Upper lobe of right lung (tissue), 1 donor: Measurements from ENCODE around the gene SLC12A7. TPM values are rescaled to one million over a fixed set of nuclear protein-coding genes. Genes with fewer than 3 reads are reported as not detected.

ENCODE experiments used
- ATAC-seq: fragments of 200-7000 bp; cut with Tn5 transposase; one replicate; pipeline ENCODE4 v1.9.1; 2020; ENCODE audit warnings: mild to moderate bottlenecking, moderate library complexity
- DNase-seq: peaks from one replicate; pipeline ENCODE4 v3.0.0-alpha.2; 2020
- H3K27ac ChIP-seq: fragments of 200-600 bp; one replicate; pipeline ENCODE4 v1.8.0; 2022
- H3K27me3 ChIP-seq: fragments of 200-600 bp; one replicate; pipeline ENCODE4 v1.8.0; 2022; ENCODE audit warnings: mild to moderate bottlenecking
- H3K36me3 ChIP-seq: fragments of 200-600 bp; one replicate; pipeline ENCODE4 v1.8.0; 2022
- H3K4me1 ChIP-seq: fragments of 200-600 bp; one replicate; pipeline ENCODE4 v1.8.0; 2022
- H3K4me3 ChIP-seq: fragments of 200-600 bp; one replicate; pipeline ENCODE4 v1.8.0; 2022; ENCODE audit warnings: mild to moderate bottlenecking
- H3K9me3 ChIP-seq: fragments of 200-600 bp; one replicate; pipeline ENCODE4 v1.8.0; 2022
- intact Hi-C: fragments of 100-400 bp; cut with DNase I; formaldehyde crosslinking; loops from one replicate; pipeline ENCODE4 v1.11.0; 2022
- total RNA-seq: library from RNA; stranded (reverse); fragmentation: NEBNext Ultra II Directional; extraction: Animal tissue kit (Norgen Biotek cat#: 25700); gene quantifications from one replicate; pipeline ENCODE4 v1.2.1, GENCODE V29; 2021
- TF ChIP-seq, protein P1 (sequence below): fragments of 200-600 bp; IDR thresholded peaks from one replicate; pipeline ENCODE4 v1.8.0; 2022; ENCODE audit warnings: antibody characterized with exemption
- donor health status: DM: no; HTN: yes; CAD: no; lungs with severe emphysema.

SLC12A7 gene
- total RNA-seq, 1 donor from 2014 or later, result 49.6 TPM

- Histone ChIP-seq H3K4me1 (no peaks in the 10 kb centered on the region), H3K9me3 (no peaks in the 10 kb centered on the region), H3K27me3 (no peaks in the 10 kb centered on the region), H3K4me3 (no peak overlapping the region), H3K27ac (no peak overlapping the region), H3K36me3 (no peaks in the 10 kb centered on the region)
- DNase-seq (no peak), ATAC-seq (no peak)
- TF ChIP-seq, protein P1, sequence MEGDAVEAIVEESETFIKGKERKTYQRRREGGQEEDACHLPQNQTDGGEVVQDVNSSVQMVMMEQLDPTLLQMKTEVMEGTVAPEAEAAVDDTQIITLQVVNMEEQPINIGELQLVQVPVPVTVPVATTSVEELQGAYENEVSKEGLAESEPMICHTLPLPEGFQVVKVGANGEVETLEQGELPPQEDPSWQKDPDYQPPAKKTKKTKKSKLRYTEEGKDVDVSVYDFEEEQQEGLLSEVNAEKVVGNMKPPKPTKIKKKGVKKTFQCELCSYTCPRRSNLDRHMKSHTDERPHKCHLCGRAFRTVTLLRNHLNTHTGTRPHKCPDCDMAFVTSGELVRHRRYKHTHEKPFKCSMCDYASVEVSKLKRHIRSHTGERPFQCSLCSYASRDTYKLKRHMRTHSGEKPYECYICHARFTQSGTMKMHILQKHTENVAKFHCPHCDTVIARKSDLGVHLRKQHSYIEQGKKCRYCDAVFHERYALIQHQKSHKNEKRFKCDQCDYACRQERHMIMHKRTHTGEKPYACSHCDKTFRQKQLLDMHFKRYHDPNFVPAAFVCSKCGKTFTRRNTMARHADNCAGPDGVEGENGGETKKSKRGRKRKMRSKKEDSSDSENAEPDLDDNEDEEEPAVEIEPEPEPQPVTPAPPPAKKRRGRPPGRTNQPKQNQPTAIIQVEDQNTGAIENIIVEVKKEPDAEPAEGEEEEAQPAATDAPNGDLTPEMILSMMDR, result no peak
- intact Hi-C loops, result no loop called here
These were observed 78.0 kb downstream of the SLC12A7 start for GRCh38 chr5:1033606-1034420.

DNA sequence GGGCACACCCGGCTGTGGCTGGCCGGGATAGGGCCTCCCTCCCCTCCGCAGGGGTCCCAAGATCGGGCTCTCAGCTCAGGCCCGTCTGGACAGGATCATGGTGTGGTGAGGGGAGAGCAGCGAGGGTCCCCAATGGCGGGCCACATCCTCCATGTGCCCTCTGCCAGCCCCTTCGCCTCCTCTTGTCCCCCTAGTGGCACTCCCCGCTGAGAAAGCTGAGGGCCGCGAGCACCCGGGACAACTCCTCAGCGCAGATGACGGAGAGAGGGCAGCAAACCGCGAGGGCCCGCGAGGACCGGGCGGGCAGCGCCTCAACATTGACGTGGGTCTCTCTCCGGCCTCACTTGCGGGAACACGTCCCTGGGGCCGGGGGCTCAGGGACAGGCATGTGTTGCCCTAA, 78.7 kb downstream of the SLC12A7 start:
- Histone ChIP-seq H3K4me1 (no peaks in the 10 kb centered on the region), H3K27ac (no peak overlapping the region), H3K4me3 (no peak overlapping the region), H3K27me3 (no peaks in the 10 kb centered on the region), H3K9me3 (no peaks in the 10 kb centered on the region), H3K36me3 (no peaks in the 10 kb centered on the region)
- ATAC-seq, result no peak
- intact Hi-C loops, result no loop called here
- DNase-seq, result no peak
- TF ChIP-seq, protein P1, result no peak

DNA sequence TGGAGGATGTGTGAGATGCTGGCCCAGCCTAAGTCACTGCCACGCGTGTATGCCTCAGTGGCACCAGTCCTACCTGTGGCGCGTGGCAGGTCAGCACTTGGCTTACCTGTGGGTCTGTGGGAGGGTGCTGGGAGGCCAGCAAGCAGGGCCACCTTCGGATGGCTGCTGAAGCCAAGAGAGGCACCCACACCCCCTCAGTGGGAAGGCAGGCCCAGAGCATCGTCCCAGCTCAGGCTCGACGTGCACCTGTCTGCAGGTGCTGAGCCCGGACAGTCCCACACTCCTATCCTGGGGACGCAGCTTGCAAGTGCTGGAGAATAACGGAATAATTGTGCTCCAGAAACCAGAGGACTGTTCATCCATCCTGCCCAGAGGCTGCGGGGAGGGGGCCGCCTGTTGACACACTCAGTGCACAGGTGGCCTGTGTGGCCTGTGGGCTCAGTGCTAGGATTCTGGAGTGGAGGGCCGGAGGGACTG, 79.3 kb downstream of the SLC12A7 start:
- no peaks in the 10 kb centered on the region for H3K4me1 ChIP-seq
- no peak overlapping the region for H3K27ac ChIP-seq
- TF ChIP-seq, protein P1, result no peak
- no peak for ATAC-seq
- H3K9me3 ChIP-seq, result no peaks in the 10 kb centered on the region
- H3K27me3 ChIP-seq, result no peaks in the 10 kb centered on the region
- no peaks in the 10 kb centered on the region for H3K36me3 ChIP-seq
- intact Hi-C loops, result no loop called here
- no peak overlapping the region for H3K4me3 ChIP-seq
- DNase-seq, result no peak

- H3K4me3 ChIP-seq, result no peak overlapping the region
- H3K9me3 ChIP-seq, result no peaks in the 10 kb centered on the region
- no peak overlapping the region for H3K27ac ChIP-seq
- H3K27me3 ChIP-seq, result no peaks in the 10 kb centered on the region
- no peaks in the 10 kb centered on the region for H3K36me3 ChIP-seq
- DNase-seq, result no peak
- no peaks in the 10 kb centered on the region for H3K4me1 ChIP-seq
- intact Hi-C loops, result no loop called here
- TF ChIP-seq, protein P1, result no peak
- ATAC-seq, result no peak
These were observed 79.9 kb downstream of the SLC12A7 start for GRCh38 chr5:1032011-1032410.

DNA sequence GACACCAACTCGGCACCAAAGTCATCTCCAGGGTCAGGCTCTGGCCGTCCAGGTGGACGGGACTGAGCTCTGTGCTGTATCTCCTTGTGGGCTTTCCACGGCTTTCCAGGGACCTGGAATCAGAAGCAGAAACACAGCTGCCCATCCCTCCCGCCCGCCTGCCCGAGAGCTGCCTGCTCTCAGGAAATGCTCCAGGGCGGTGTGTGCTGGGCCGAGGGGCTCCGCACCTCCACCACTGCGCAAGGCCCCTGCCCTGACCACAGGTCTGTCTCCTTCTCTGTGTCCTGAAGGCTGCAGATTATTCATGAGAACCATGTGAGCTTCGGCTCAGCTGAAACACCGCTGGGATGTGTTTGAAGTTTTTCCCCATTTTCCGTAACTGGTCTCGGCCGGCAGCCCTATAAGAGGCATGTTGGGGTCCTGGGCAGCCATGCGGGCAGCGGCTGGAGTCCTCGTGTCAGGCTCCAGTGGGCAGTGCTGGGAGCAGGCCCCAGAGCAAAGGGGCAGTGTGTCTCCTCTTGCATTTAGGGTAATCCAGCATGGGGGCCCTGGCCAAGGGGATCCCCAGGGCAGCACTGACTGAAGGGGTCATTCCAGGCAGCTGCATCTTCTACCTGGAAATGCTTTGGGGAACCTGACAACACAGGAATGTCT, 80.4 kb downstream of the SLC12A7 start:
- TF ChIP-seq, protein P1, result no peak
- H3K36me3 ChIP-seq, result no peaks in the 10 kb centered on the region
- intact Hi-C loops, result no loop called here
- H3K27me3 ChIP-seq, result no peaks in the 10 kb centered on the region
- H3K4me3 ChIP-seq, result no peak overlapping the region
- no peaks in the 10 kb centered on the region for H3K4me1 ChIP-seq
- H3K27ac ChIP-seq, result no peak overlapping the region
- ATAC-seq (no peak), DNase-seq (no peak)
- H3K9me3 ChIP-seq, result no peaks in the 10 kb centered on the region
